ENCODE data around the gene KRTAP10-11. TPM values are rescaled to one million over a fixed set of nuclear protein-coding genes. Genes with fewer than 3 reads are reported as not detected.

KRTAP10-11 gene
- total RNA-seq, 4 donors from 2014 or later, result not detected

DNA sequence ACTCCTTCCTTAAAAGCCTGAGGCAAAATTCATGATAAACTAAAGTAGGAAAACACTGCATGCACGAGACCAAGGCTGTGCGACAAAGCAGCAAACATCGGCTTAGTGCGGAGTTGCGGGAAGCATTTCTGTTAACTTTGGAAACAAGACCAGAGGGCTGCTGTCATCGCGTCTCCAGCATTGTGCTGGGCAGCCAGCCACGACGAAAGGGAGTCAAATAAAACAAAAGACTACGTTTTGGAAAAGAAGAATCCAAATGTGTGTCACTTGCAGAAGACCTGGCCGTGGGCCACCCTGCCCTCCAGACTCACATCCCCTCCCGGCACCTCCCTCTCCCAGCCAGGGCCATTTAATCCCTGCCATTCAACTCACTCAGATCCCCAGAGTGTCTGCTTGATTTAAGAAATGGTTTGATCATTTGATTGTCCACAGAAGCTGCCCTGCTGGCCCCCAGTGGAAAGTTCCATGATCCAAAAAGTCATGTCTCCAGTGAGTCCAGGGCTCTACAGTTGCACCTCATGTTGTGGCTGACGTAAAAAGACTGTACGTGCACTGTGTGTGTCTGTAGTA is 2.4 kb upstream of the KRTAP10-11 start:
- TF ChIP-seq CTCF (IDR thresholded peaks at IDR 0.05) (no peak), EP300 (IDR thresholded peaks at IDR 0.05) (no peak), POLR2A (IDR thresholded peaks at IDR 0.05) (no peak)
- no peaks in the 10 kb centered on the region for H3K27me3 ChIP-seq
- WGBS, 2 donors, result 50 to 81% methylated on average over 14 of the region's 14 CpGs

GRCh38 chr21:44644878-44645277 is 1.3 kb upstream of the KRTAP10-11 start:
- H3K27ac ChIP-seq, result no peak overlapping the region

More for the DNA sequence above, 2.4 kb upstream of the KRTAP10-11 start:
- no peaks in the 10 kb centered on the region for H3K4me1 ChIP-seq
- H3K9me3 ChIP-seq, result peaks cover 0 to 43% (median 4%) of the 10 kb centered on the region in 4 donors
- DNase-seq (ENCODE audit: low spot score in 2 of 2), result no peak
- no peak overlapping the region for H3K4me3 ChIP-seq
- H3K36me3 ChIP-seq, result no peaks in the 10 kb centered on the region
- no peak overlapping the region for H3K27ac ChIP-seq

DNA sequence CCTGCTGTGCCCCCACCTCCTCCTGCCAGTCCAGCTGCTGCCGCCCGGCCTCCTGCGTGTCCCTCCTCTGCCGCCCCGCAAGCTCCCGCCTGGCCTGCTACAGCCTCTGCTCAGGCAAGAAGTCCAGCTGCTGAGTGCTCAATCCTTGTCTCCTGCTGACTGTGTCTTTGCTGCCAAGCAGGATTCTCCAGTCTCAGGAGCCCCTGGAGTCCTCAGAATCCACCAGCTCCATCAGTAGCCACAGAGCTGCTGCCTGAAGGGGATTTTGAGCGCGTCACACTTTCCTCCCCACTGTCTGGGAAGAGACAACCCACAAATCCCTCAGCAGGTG is 973 bp downstream of the KRTAP10-11 start:
- Histone ChIP-seq H3K4me1 (no peaks in the 10 kb centered on the region), H3K4me3 (no peak overlapping the region), H3K36me3 (no peaks in the 10 kb centered on the region), H3K27me3 (no peaks in the 10 kb centered on the region), H3K9me3 (peaks cover 0 to 41% (median 4%) of the 10 kb centered on the region in 4 donors), H3K27ac (no peak overlapping the region)
- no peak for DNase-seq (ENCODE audit: low spot score in 2 of 2)
- no peak for TF ChIP-seq POLR2A (IDR thresholded peaks at IDR 0.05)
- no peak for TF ChIP-seq CTCF (IDR thresholded peaks at IDR 0.05)
- no peak for TF ChIP-seq EP300 (IDR thresholded peaks at IDR 0.05)
- WGBS, 2 donors, result 52 to 64% methylated on average over 8 of the region's 8 CpGs

More at GRCh38 chr21:44644878-44645277, 1.3 kb upstream of the KRTAP10-11 start:
- H3K4me3 ChIP-seq, result no peak overlapping the region
- peaks cover 0 to 51% (median 4%) of the 10 kb centered on the region in 4 donors for H3K9me3 ChIP-seq
- 48 to 90% methylated on average over 2 of the region's 2 CpGs for WGBS, 2 donors
- no peaks in the 10 kb centered on the region for H3K27me3 ChIP-seq
- H3K36me3 ChIP-seq, result no peaks in the 10 kb centered on the region
- TF ChIP-seq POLR2A (IDR thresholded peaks at IDR 0.05), result no peak
- no peak for DNase-seq (ENCODE audit: low spot score in 2 of 2)
- no peaks in the 10 kb centered on the region for H3K4me1 ChIP-seq

GRCh38 chr21:44648557-44649311 is 2.5 kb downstream of the KRTAP10-11 start:
- WGBS, 2 donors, result 68 to 69% methylated on average over 26 to 28 of the region's 33 CpGs
- Histone ChIP-seq H3K27me3 (no peaks in the 10 kb centered on the region), H3K27ac (no peak overlapping the region), H3K9me3 (peaks cover 0 to 32% (median 4%) of the 10 kb centered on the region in 4 donors), H3K4me1 (no peaks in the 10 kb centered on the region), H3K4me3 (no peak overlapping the region), H3K36me3 (no peaks in the 10 kb centered on the region)
- DNase-seq (ENCODE audit: low spot score in 2 of 2), result no peak
- TF ChIP-seq EP300 (IDR thresholded peaks at IDR 0.05) (no peak), CTCF (IDR thresholded peaks at IDR 0.05) (no peak), POLR2A (IDR thresholded peaks at IDR 0.05) (no peak)

- TF ChIP-seq POLR2A (IDR thresholded peaks at IDR 0.05) (no peak), CTCF (IDR thresholded peaks at IDR 0.05) (no peak), EP300 (IDR thresholded peaks at IDR 0.05) (no peak)
- 68 to 76% methylated on average over 15 to 18 of the region's 18 CpGs for WGBS, 2 donors
- H3K4me3 ChIP-seq, result no peak overlapping the region
- H3K27ac ChIP-seq, result no peak overlapping the region
- peaks cover 0 to 23% (median 4%) of the 10 kb centered on the region in 4 donors for H3K9me3 ChIP-seq
- no peaks in the 10 kb centered on the region for H3K4me1 ChIP-seq
- no peaks in the 10 kb centered on the region for H3K27me3 ChIP-seq
- no peaks in the 10 kb centered on the region for H3K36me3 ChIP-seq
- no peak for DNase-seq (ENCODE audit: low spot score in 2 of 2)
Observed at GRCh38 chr21:44649521-44650100, 3.4 kb downstream of the KRTAP10-11 start.

Measured in tibial nerve (tissue), 4 donors.